HG03521 (cell line): ENCODE measurements around the gene CCDC110.

Experiments
- ATAC-seq: cut with Tn5 transposase; IDR thresholded peaks from one replicate; pipeline ENCODE4 v1.9.1; 2021; ENCODE audit warnings: mild to moderate bottlenecking, moderate library complexity; ENCODE audit not compliant: unreplicated experiment

The CCDC110 gene

GRCh38 chr4:185473247-185473646 lies 1.7 kb upstream of the CCDC110 start:
- ATAC-seq: no peak

DNA sequence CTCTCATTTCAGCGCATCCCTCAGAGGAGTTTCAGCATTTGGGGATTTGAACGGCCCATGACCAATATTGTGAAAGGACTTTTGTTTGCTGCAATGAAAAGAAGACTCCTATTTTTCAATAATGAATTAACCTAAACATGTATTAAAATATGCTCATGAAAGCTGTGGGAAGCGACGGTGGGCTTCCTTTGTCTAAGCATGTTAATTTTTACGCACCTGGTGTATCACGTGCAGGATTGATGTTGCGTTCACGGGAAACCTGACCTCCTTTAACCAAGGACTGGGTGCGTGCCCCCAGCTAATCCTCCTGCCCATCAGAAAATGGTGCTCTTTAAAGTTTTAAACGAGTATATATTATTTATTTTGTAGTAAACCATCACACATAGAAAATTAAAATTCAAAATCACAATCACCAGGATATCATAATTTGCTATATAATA lies 590 bp upstream of the CCDC110 start:
- ATAC-seq: no peak

- no peak for ATAC-seq
Measured at GRCh38 chr4:185470501-185471195, 885 bp downstream of the CCDC110 start.

- ATAC-seq: no peak
Measured at GRCh38 chr4:185469580-185470154, 1.9 kb downstream of the CCDC110 start.

DNA sequence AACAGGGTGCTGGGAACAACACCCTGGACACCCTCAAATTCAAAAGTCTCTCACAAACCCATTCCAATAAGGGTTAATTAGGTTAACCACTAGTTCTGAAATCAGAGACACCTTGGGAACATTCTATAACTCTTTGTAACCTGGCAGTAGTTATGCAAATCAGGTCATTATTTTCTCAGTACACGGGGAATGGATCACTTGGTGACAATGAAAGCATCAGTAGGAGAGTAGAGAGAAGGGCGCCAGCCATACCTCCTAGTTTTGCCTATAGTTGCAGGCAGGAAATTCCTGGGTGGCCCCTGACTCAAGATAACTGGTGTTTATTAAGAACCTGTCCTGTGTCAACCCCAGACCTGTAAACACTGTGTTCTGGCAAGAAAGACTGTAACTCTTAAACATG lies 2.5 kb downstream of the CCDC110 start:
- ATAC-seq: no peak

DNA sequence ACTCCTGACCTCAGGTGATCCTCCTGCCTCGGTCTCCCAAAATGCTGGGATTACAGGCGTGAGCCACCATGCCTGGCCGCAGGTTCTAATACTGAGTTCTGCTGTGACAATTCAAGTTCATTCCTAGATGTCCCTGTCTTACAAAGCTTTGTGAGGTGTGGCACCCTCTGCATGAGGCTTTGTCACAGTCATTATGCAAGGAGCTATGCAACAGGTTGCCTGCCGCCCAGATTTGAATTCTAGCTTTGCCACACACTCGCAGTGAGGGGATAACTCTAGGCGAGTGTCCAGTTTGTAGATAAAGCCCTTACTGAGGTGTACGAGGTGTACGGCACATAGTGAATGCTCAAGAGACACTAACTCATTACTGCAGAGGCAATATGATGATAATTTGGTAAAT lies 3.5 kb downstream of the CCDC110 start:
- ATAC-seq: no peak

DNA sequence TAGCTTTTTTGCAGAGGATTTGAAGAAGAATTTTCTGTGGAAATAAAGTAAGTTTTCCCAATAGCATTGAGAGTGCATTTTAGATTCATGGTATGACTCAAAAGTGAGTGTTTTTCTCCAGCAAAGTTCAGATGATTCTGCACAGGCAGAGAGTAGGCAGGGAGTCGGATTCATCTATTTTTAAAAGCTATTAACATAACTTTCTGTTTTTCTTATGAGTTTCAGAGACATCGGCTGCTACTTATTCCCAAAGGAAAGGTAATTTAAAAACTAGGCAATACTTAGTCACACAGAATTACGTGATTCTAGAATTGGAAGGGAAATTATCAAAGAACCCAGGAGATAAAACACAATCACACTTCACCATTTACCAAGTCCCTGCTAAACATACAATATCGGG lies 4.4 kb downstream of the CCDC110 start:
- ATAC-seq: no peak

GRCh38 chr4:185465707-185466106 lies 5.8 kb downstream of the CCDC110 start:
- ATAC-seq: no peak

DNA sequence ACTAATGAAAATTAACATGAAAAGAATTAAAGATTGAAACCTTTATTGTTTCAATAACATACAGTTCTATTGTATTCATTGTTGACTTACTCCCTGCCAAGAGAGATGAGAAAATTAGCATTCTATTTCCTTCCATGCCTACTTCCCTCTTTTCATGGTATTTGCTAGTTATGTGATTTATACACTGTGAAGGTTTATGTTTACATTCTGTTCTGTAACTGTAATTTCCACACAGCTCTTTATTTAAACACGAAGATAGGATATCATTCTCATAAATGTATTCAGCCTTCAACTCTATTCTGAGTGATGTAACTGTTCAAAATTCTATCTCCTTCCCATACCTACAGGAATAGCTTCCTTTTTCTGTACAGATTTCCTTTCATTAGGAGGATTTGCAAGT lies 6.6 kb downstream of the CCDC110 start:
- ATAC-seq: no peak

GRCh38 chr4:185464183-185464582 lies 7.3 kb downstream of the CCDC110 start:
- no peak for ATAC-seq

DNA sequence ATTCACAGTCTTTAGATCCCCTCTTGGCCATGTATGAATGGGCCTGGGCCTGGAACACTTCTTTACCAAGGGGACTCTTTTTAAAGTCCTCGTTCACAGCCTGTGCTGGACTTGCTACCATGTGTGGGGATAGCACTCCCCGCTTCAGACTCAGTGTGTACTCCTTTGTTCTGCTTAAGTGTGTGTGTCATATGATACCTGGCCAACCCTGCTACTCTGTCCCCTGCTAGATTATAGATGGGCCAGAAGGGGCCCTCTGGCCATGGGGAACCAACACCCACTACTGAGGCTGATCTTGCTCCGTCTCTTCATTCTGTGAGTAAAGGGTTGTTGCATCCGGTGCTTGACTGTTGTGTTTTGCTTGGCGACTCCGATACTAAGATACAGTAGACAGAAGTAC lies 8.0 kb downstream of the CCDC110 start:
- no peak for ATAC-seq

- no peak for ATAC-seq
Measured at GRCh38 chr4:185461565-185461964, 10.0 kb downstream of the CCDC110 start.

GRCh38 chr4:185457136-185457535 lies 14.4 kb downstream of the CCDC110 start:
- no peak for ATAC-seq

- no peak for ATAC-seq
Measured at GRCh38 chr4:185456131-185456530, 15.4 kb downstream of the CCDC110 start.

DNA sequence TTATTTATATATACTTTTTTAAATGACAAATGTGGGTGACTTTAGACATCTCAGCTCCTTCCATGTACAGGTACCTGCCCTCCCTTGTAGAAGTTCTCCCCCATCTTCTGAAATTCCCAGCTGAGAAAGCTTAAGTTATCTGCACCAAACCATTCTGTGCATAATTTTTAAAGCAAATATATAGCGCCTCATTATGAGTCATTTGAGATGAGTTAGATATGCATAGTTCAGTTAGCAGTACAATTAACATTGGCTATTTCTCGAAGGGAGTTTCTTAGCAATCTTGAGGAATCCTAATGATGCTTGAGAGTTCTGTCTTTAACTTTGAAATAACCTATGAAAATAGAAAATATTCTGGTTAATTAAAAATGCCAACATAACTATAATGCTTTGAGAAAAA lies 26.3 kb downstream of the CCDC110 start:
- ATAC-seq: no peak

DNA sequence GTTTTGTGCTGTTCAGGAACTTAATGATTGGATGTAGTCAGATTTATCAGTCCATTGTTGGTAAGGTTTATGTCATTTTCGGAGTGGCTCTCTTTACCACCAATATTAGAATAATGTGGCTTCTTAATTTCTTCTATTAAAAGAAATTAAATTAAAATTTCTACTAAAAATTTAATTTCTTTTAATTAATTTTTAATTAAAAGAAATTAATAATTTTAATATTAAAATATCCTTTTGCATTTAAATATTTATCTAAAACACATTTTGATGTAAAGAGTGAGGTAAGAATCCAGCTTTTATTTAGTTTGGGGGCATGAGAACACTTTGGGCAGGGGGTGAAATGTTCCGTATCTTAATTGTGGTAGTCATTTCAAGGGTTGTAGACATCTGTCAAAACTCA lies 30.1 kb downstream of the CCDC110 start:
- ATAC-seq: no peak

- no peak for ATAC-seq
Measured at GRCh38 chr4:185437809-185438208, 33.7 kb downstream of the CCDC110 start.

- ATAC-seq: no peak
Measured at GRCh38 chr4:185435466-185435865, 36.1 kb downstream of the CCDC110 start.

DNA sequence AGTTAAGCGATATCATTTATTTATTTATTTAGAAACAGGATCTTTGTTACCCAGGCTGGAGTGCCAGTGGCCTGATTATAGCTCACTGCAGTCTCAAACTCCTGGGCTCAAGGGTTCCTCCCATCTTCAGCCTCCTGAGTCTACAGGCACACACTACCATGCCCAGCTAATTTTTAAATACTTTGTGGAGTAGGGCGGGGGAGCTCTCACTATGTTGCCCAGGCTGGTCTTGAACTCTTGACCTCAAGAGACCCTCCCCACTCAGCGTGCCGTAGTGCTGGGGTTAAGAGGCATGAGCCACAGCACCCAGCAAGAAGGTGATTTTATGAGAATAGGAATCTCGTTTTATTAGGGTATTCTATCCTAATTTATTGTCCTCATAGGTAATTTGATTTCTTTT lies 41.9 kb downstream of the CCDC110 start:
- ATAC-seq: no peak

- no peak for ATAC-seq
Measured at GRCh38 chr4:185426960-185427688, 44.4 kb downstream of the CCDC110 start.

GRCh38 chr4:185425647-185426352 lies 45.7 kb downstream of the CCDC110 start, which contains the start of gene UFSP2:
Gene UFSP2 (minus strand): TSS chr4:185425964. CDS start chr4:185425868, 96 bp downstream.
- ATAC-seq: peak; percentile 89
